Measurements from ENCODE around the gene C1QTNF9.
"Not testable (repeated sequence)": the region's sequence is repeated elsewhere in the genome, so short reads cannot be mapped to it uniquely, and the experiment has no call there.

C1QTNF9 gene

GRCh38 chr13:24281188-24282008 lies 28.0 kb upstream of the C1QTNF9 start:
- DNase-seq (ENCODE audit: low read depth in 3 of 3), result no peak

- no peak for DNase-seq (ENCODE audit: low read depth in 3 of 3)
Observed at GRCh38 chr13:24282256-24282655, 27.1 kb upstream of the C1QTNF9 start.

- DNase-seq (ENCODE audit: low read depth in 3 of 3), result no peak
Observed at GRCh38 chr13:24284889-24285565, 24.4 kb upstream of the C1QTNF9 start.

- no peak for DNase-seq (ENCODE audit: low read depth in 3 of 3)
Observed at GRCh38 chr13:24286624-24287023, 22.8 kb upstream of the C1QTNF9 start.

GRCh38 chr13:24287748-24288287 lies 21.6 kb upstream of the C1QTNF9 start:
- no peak for DNase-seq (ENCODE audit: low read depth in 3 of 3)

GRCh38 chr13:24288870-24289269 lies 20.5 kb upstream of the C1QTNF9 start:
- no peak for DNase-seq (ENCODE audit: low read depth in 3 of 3)

- no peak for DNase-seq (ENCODE audit: low read depth in 3 of 3)
Observed at GRCh38 chr13:24290280-24290932, 19.0 kb upstream of the C1QTNF9 start.

GRCh38 chr13:24292481-24292880 lies 16.9 kb upstream of the C1QTNF9 start:
- no peak for DNase-seq (ENCODE audit: low read depth in 3 of 3)

GRCh38 chr13:24293746-24294145 lies 15.6 kb upstream of the C1QTNF9 start:
- no peak for DNase-seq (ENCODE audit: low read depth in 3 of 3)

GRCh38 chr13:24299488-24300114 lies 9.8 kb upstream of the C1QTNF9 start:
- no peak for DNase-seq (ENCODE audit: low read depth in 3 of 3)

- no peak for DNase-seq (ENCODE audit: low read depth in 3 of 3)
Observed at GRCh38 chr13:24301434-24301833, 7.9 kb upstream of the C1QTNF9 start.

- no peak for DNase-seq (ENCODE audit: low read depth in 3 of 3)
Observed at GRCh38 chr13:24301911-24302310, 7.5 kb upstream of the C1QTNF9 start.

- no peak for DNase-seq (ENCODE audit: low read depth in 3 of 3)
Observed at GRCh38 chr13:24304620-24305019, 4.8 kb upstream of the C1QTNF9 start.

- DNase-seq (ENCODE audit: low read depth in 3 of 3), result no peak
Observed at GRCh38 chr13:24306632-24307031, 2.7 kb upstream of the C1QTNF9 start.

- no peak for DNase-seq (ENCODE audit: low read depth in 3 of 3)
Observed at GRCh38 chr13:24307211-24308067, 1.9 kb upstream of the C1QTNF9 start.

GRCh38 chr13:24308068-24308445 lies 1.3 kb upstream of the C1QTNF9 start:
- no peak for DNase-seq (ENCODE audit: low read depth in 3 of 3)

- DNase-seq (ENCODE audit: low read depth in 3 of 3), result no peak
Observed at GRCh38 chr13:24308488-24309020, 826 bp upstream of the C1QTNF9 start.

GRCh38 chr13:24313439-24313838 lies 4.1 kb downstream of the C1QTNF9 start:
- DNase-seq (ENCODE audit: low read depth in 3 of 3), result no peak

GRCh38 chr13:24317835-24318234 lies 8.5 kb downstream of the C1QTNF9 start:
- not testable (repeated sequence) for DNase-seq (ENCODE audit: low read depth in 3 of 3)

GRCh38 chr13:24318878-24319277 lies 9.5 kb downstream of the C1QTNF9 start:
- DNase-seq (ENCODE audit: low read depth in 3 of 3), result not testable (repeated sequence)

- not testable (repeated sequence) for DNase-seq (ENCODE audit: low read depth in 3 of 3)
Observed at GRCh38 chr13:24319641-24320040, 10.3 kb downstream of the C1QTNF9 start.

Measured in stimulated activated CD4-positive, alpha-beta T cell treated with anti-CD3 and anti-CD28 coated beads, TNF-alpha, amount 100 ng/mL, for 4 hours (primary cell).